Psoas muscle (tissue), 8 donors: ENCODE results near the gene CTTNBP2. TPM values are rescaled to one million over a fixed set of nuclear protein-coding genes. Genes with fewer than 3 reads are reported as not detected.

ENCODE experiments used
- ATAC-seq, 4 donors: fragments of 200-7000 bp; cut with Tn5 transposase; one replicate each; pipeline ENCODE4 v1.9.1; 2020; ENCODE audit warnings: moderate library complexity in 3 of 4, mild to moderate bottlenecking in 2 of 4
- DNase-seq, 2 donors: peaks; one replicate each; pipeline ENCODE4 v3.0.0-alpha.2; 2020
- H3K27ac ChIP-seq: fragments of 200-600 bp; one replicate; pipeline ENCODE4 v1.8.0; 2022
- H3K27me3 ChIP-seq, 3 donors: fragments of 200-600 bp in 1 of 3; one replicate each; pipeline versions ENCODE4 v1.6.1 to v1.8.0; 2013 to 2022; ENCODE audit warnings: low read length in 2 of 3, mild to moderate bottlenecking in 2 of 3, moderate library complexity in 1 of 3; ENCODE audit not compliant: insufficient read depth in 3 of 3
- H3K36me3 ChIP-seq, 2 donors: fragments of 200-600 bp in 1 of 2; one replicate each; pipeline versions ENCODE4 v1.6.1 to v1.8.0; 2013 to 2022; ENCODE audit warnings: low read depth in 1 of 2, mild to moderate bottlenecking in 1 of 2, moderate library complexity in 1 of 2; ENCODE audit not compliant: insufficient read depth in 1 of 2
- H3K4me1 ChIP-seq: fragments of 200-600 bp; one replicate; pipeline ENCODE4 v1.8.0; 2022
- H3K4me3 ChIP-seq: fragments of 200-600 bp; one replicate; pipeline ENCODE4 v1.8.0; 2022; ENCODE audit warnings: mild to moderate bottlenecking
- H3K9me3 ChIP-seq: fragments of 200-600 bp; one replicate; pipeline ENCODE4 v1.8.0; 2022
- WGBS, 3 donors: extraction: QIAGEN DNeasy Blood & Tissue Kit; methylation state at CpG; one replicate each; pipeline versions ENCODE4 v1.1.6 to v1.1.7; 2013; 5-methylcytosine and 5-hydroxymethylcytosine counted together
- intact Hi-C, 2 donors: fragments of 100-400 bp; cut with DNase I; formaldehyde crosslinking; loops; one replicate each; pipeline versions ENCODE4 v1.11.0 to v1.14.2; 2022
- polyA plus RNA-seq, 3 donors: library from polyadenylated mRNA; stranded (reverse); fragments of 200-250 nt; gene quantifications; one replicate each; pipeline ENCODE4 v1.2.3, GENCODE V29; 2013
- total RNA-seq, 4 donors: library from RNA; stranded (reverse); fragmentation: NEBNext Ultra II Directional in 2 of 4; extraction: Animal tissue kit (Norgen Biotek cat#: 25700) in 2 of 4; gene quantifications; one replicate each; pipeline versions ENCODE4 v1.2.1 to v1.2.4, GENCODE V29; 2021 to 2023
- TF ChIP-seq, protein P1 (sequence below): fragments of 200-600 bp; IDR thresholded peaks from one replicate; pipeline ENCODE4 v1.8.0; 2022; ENCODE audit warnings: antibody characterized with exemption
- donor health status: healthy with polysubstance abuse.
- donor health status: DM: no; HTN: no; CAD: no; lungs with moderate emphysema.
- donor health status: Bipolar disorder and iron deficiency.
- donor health status: healthy.
- donor health status: DM: yes; HTN: yes; CAD: no.
- donor health status: DM: no; HTN: no; CAD: no.
- donor health status: DM: no; HTN: no; CAD: no.
- donor health status: DM: yes; HTN: yes; CAD: no.

CTTNBP2 gene
- total and polyA plus RNA-seq, 7 donors: 0.10 to 1.8 (median 0.38) TPM

- no peak overlapping the region for H3K4me3 ChIP-seq
- ATAC-seq: no peak
Observed at GRCh38 chr7:117830422-117830954, 42.8 kb downstream of the CTTNBP2 start.

GRCh38 chr7:117829450-117830117, 43.7 kb downstream of the CTTNBP2 start:
- no peaks in the 10 kb centered on the region for H3K36me3 ChIP-seq
- no peak overlapping the region for H3K4me3 ChIP-seq
- DNase-seq: no peak
- no peaks in the 10 kb centered on the region for H3K4me1 ChIP-seq
- no peak for ATAC-seq
- 46 to 63% (median 55%) methylated on average over 1 of the region's 1 CpG for WGBS, 3 donors
- intact Hi-C loops: no loop called here
- no peaks in the 10 kb centered on the region for H3K27me3 ChIP-seq
- H3K27ac ChIP-seq: no peak overlapping the region
- H3K9me3 ChIP-seq: no peaks in the 10 kb centered on the region
- TF ChIP-seq, protein P1, sequence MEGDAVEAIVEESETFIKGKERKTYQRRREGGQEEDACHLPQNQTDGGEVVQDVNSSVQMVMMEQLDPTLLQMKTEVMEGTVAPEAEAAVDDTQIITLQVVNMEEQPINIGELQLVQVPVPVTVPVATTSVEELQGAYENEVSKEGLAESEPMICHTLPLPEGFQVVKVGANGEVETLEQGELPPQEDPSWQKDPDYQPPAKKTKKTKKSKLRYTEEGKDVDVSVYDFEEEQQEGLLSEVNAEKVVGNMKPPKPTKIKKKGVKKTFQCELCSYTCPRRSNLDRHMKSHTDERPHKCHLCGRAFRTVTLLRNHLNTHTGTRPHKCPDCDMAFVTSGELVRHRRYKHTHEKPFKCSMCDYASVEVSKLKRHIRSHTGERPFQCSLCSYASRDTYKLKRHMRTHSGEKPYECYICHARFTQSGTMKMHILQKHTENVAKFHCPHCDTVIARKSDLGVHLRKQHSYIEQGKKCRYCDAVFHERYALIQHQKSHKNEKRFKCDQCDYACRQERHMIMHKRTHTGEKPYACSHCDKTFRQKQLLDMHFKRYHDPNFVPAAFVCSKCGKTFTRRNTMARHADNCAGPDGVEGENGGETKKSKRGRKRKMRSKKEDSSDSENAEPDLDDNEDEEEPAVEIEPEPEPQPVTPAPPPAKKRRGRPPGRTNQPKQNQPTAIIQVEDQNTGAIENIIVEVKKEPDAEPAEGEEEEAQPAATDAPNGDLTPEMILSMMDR: no peak

More at GRCh38 chr7:117830422-117830954, 42.8 kb downstream of the CTTNBP2 start:
- Histone ChIP-seq H3K27ac (no peak overlapping the region), H3K9me3 (no peaks in the 10 kb centered on the region), H3K36me3 (no peaks in the 10 kb centered on the region), H3K4me1 (no peaks in the 10 kb centered on the region), H3K27me3 (no peaks in the 10 kb centered on the region)
- no peak for DNase-seq
- TF ChIP-seq, protein P1: no peak
- intact Hi-C loops: no loop called here
- 50 to 60% (median 58%) methylated on average over 5 of the region's 5 CpGs for WGBS, 3 donors

DNA sequence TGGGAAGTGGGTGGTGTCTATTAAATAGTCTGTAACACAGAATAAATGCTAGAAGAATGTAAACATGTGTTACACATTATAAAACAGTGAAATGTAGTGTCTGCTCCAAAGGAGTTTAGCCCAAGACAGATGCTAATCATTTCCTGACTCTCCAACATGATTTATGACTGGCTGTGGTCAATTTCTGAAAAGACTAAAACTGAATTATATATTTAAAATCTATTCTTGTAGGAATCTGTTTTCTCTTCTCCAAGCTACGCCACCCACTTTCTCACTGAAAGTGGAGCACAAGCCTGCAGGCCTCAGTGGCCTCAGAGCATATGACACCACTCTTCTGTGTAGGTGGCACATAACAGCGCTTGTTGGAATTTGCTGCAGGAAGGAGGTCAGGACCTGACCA, 44.4 kb downstream of the CTTNBP2 start:
- H3K27me3 ChIP-seq: no peaks in the 10 kb centered on the region
- intact Hi-C loops: no loop called here
- H3K36me3 ChIP-seq: no peaks in the 10 kb centered on the region
- H3K9me3 ChIP-seq: no peaks in the 10 kb centered on the region
- no peaks in the 10 kb centered on the region for H3K4me1 ChIP-seq
- no peak overlapping the region for H3K27ac ChIP-seq
- WGBS, 3 donors: 70 to 73% (median 71%) methylated on average over 2 of the region's 2 CpGs
- no peak for ATAC-seq
- DNase-seq: no peak
- no peak overlapping the region for H3K4me3 ChIP-seq
- TF ChIP-seq, protein P1: no peak

DNA sequence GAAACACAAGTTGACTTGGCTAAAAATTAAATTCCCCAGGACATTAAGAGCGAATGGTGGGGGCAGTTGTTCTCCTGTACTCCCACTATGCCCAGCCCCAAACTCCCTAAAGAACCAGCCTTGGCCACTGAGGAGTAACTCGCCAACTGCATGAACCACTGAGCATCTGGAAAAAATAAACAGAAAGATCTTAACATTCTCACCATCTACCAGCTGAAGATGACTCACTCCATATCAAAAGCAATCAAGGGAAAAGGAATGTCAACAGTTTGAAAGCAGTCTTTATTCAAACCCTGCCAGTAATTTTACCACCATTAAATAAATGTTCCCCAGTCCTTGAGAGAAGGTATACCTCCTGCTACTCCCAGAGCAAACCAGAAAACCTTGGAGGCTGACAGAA, 45.4 kb downstream of the CTTNBP2 start:
- no peaks in the 10 kb centered on the region for H3K4me1 ChIP-seq
- DNase-seq: no peak
- no peaks in the 10 kb centered on the region for H3K27me3 ChIP-seq
- H3K36me3 ChIP-seq: no peaks in the 10 kb centered on the region
- TF ChIP-seq, protein P1: no peak
- H3K4me3 ChIP-seq: no peak overlapping the region
- WGBS, 3 donors: 33 to 57% (median 33%) methylated on average over 2 of the region's 2 CpGs
- H3K9me3 ChIP-seq: no peaks in the 10 kb centered on the region
- intact Hi-C loops: no loop called here
- H3K27ac ChIP-seq: no peak overlapping the region
- no peak for ATAC-seq

DNA sequence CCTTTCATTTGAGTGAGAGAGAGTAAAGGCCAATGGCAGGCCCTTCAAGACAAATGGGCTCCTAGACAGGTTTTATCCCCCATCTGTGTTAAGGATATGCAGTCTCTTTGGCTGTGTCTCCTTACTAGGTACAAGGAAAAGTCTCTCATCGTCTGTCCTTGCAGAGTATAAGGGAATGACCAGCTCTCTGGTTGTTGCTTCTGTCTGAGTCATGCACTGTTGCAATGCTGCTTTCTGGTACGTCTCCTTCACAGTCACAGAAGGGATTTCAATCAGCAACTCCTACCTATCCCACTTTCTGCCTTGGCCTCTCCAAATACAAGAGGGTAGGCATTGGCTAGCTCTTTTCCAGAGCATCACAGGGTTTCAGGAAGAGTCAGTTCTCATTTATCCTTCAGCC, 48.1 kb downstream of the CTTNBP2 start:
- ATAC-seq: no peak
- WGBS, 3 donors: 75 to 90% (median 82%) methylated on average over 2 of the region's 2 CpGs
- TF ChIP-seq, protein P1: no peak
- H3K9me3 ChIP-seq: no peaks in the 10 kb centered on the region
- H3K27ac ChIP-seq: no peak overlapping the region
- no peaks in the 10 kb centered on the region for H3K27me3 ChIP-seq
- H3K4me3 ChIP-seq: no peak overlapping the region
- no peak for DNase-seq
- no peaks in the 10 kb centered on the region for H3K36me3 ChIP-seq
- no peaks in the 10 kb centered on the region for H3K4me1 ChIP-seq
- intact Hi-C loops: no loop called here
